IMR-90 (cell line): ENCODE data around the gene MEGF10. TPM values are rescaled to one million over a fixed set of nuclear protein-coding genes. Genes with fewer than 3 reads are reported as not detected.

ENCODE experiments used
- ATAC-seq: fragments of 200-7000 bp; cut with Tn5 transposase; 2 replicates; pipeline ENCODE4 v1.9.1; 2020; ENCODE audit warnings: low read depth, mild to moderate bottlenecking, moderate library complexity
- BruUV-seq: library from RNA; stranded (reverse); fragments of 400-500 nt; replicated peaks from 2 replicates; lab custom pipeline; 2021; lab: Mats Ljungman, UMichigan
- CTCF ChIA-PET: fragments of 300-600 bp; formaldehyde crosslinking; extraction: SDS; loops from one replicate; lab custom pipeline; 2021; ENCODE audit warnings: antibody characterized with exemption; lab: Yijun Ruan, JAX
- POLR2A ChIA-PET: fragments of 300-600 bp; sonication (Branson Sonifier 250); formaldehyde crosslinking; loops from one replicate; lab custom pipeline; 2022; ENCODE audit warnings: antibody characterized with exemption; ENCODE audit not compliant: unreplicated experiment; lab: Charles Lee
- DNase-seq: peaks from one replicate; pipeline ENCODE4 v3.0.0; 2013
- H2AFZ ChIP-seq: replicated peaks from 2 replicates; pipeline ENCODE3; 2013; ENCODE audit warnings: low read length, mild to moderate bottlenecking; ENCODE audit not compliant: poor library complexity
- H2AK5ac ChIP-seq: 2 replicates; pipeline ENCODE4 v1.6.1; 2013; ENCODE audit warnings: low read depth, low read length, inconsistent platforms
- H2AK9ac ChIP-seq: replicated peaks from 2 replicates; pipeline ENCODE3; 2013; ENCODE audit warnings: mild to moderate bottlenecking, low read depth, low read length, moderate library complexity; ENCODE audit not compliant: poor library complexity
- H2BK120ac ChIP-seq: 2 replicates; pipeline ENCODE4 v1.6.1; 2013; ENCODE audit warnings: low read depth, low read length, inconsistent platforms
- H2BK15ac ChIP-seq: 3 replicates; pipeline ENCODE4 v1.6.1; 2013; ENCODE audit warnings: low read depth, low read length, inconsistent platforms
- H2BK20ac ChIP-seq: 2 replicates; pipeline ENCODE4 v1.6.1; 2013; ENCODE audit warnings: low read depth, mild to moderate bottlenecking, inconsistent platforms, low read length, moderate library complexity
- H2BK5ac ChIP-seq: 2 replicates; pipeline ENCODE4 v1.6.1; 2013; ENCODE audit warnings: mild to moderate bottlenecking, low read depth, low read length, inconsistent platforms; ENCODE audit not compliant: poor library complexity, severe bottlenecking
- H3K14ac ChIP-seq: replicated peaks from 2 replicates; pipeline ENCODE4 v1.6.1; 2013; ENCODE audit warnings: low read depth, low read length, inconsistent platforms
- H3K18ac ChIP-seq: 2 replicates; pipeline ENCODE4 v1.6.1; 2013; ENCODE audit warnings: low read depth, low read length, control low read depth
- H3K23ac ChIP-seq: 2 replicates; pipeline ENCODE4 v1.6.1; 2013; ENCODE audit warnings: low read depth, low read length, inconsistent platforms
- H3K27ac ChIP-seq: 2 replicates; pipeline ENCODE4 v1.5.1; 2013; ENCODE audit warnings: mild to moderate bottlenecking, control low read depth, low read length; ENCODE audit not compliant: insufficient read depth
- H3K27me3 ChIP-seq: 2 replicates; pipeline ENCODE4 v1.6.1; 2013; ENCODE audit warnings: low read length; ENCODE audit not compliant: control insufficient read depth, insufficient read depth
- H3K36me3 ChIP-seq: 2 replicates; pipeline ENCODE4 v1.6.1; 2013; ENCODE audit warnings: low read length, mixed read lengths; ENCODE audit not compliant: control insufficient read depth, insufficient read depth
- H3K4ac ChIP-seq: 2 replicates; pipeline ENCODE4 v1.6.1; 2013; ENCODE audit warnings: low read depth, low read length, inconsistent platforms
- H3K4me1 ChIP-seq: 2 replicates; pipeline ENCODE4 v1.6.1; 2013; ENCODE audit warnings: low read length, mixed read lengths; ENCODE audit not compliant: control insufficient read depth, insufficient read depth
- H3K4me2 ChIP-seq: 2 replicates; pipeline ENCODE4 v1.6.1; 2013; ENCODE audit warnings: low read depth, mild to moderate bottlenecking, control low read depth, low read length, moderate library complexity
- H3K4me3 ChIP-seq: 2 replicates; pipeline ENCODE4 v1.5.1; 2013; ENCODE audit warnings: low read depth, mild to moderate bottlenecking, control low read depth, low read length, moderate library complexity; ENCODE audit not compliant: insufficient read depth
- H3K56ac ChIP-seq: 2 replicates; pipeline ENCODE4 v1.6.1; 2013; ENCODE audit warnings: low read length, inconsistent platforms; ENCODE audit not compliant: insufficient read depth; ENCODE audit errors: extremely low read depth
- H3K79me1 ChIP-seq, 2 experiments: 2 replicates each; pipeline ENCODE4 v1.6.1; 2013; ENCODE audit warnings: low read length in 2 of 2, inconsistent platforms in 1 of 2, low read depth in 1 of 2
- H3K9ac ChIP-seq: 2 replicates; pipeline ENCODE4 v1.6.1; 2013; ENCODE audit warnings: low read depth, low read length, control low read depth
- H3K9me1 ChIP-seq: 2 replicates; pipeline ENCODE4 v1.6.1; 2013; ENCODE audit warnings: low read length, inconsistent platforms; ENCODE audit not compliant: insufficient read depth
- H3K9me3 ChIP-seq: 2 replicates; pipeline ENCODE4 v1.6.1; 2013; ENCODE audit warnings: low read length; ENCODE audit not compliant: control insufficient read depth, insufficient read depth
- H4K20me1 ChIP-seq: 2 replicates; pipeline ENCODE4 v1.6.1; 2013; ENCODE audit warnings: low read length, inconsistent platforms; ENCODE audit not compliant: insufficient read depth
- H4K5ac ChIP-seq: 2 replicates; pipeline ENCODE4 v1.6.1; 2013; ENCODE audit warnings: mild to moderate bottlenecking, low read depth, low read length, control low read depth
- H4K8ac ChIP-seq, 2 experiments: 2 replicates each; pipeline ENCODE4 v1.6.1; 2013; ENCODE audit warnings: low read depth in 2 of 2, low read length in 2 of 2, control low read depth in 1 of 2, inconsistent platforms in 1 of 2
- H4K91ac ChIP-seq: 2 replicates; pipeline ENCODE4 v1.6.1; 2013; ENCODE audit warnings: low read depth, low read length, inconsistent platforms; ENCODE audit not compliant: insufficient read depth
- CEBPB ChIP-seq: IDR thresholded peaks from 2 replicates; pipeline ENCODE4 v1.6.1; 2012; ENCODE audit warnings: low read depth, low read length, improper control_type of control experiment
- CHD1 ChIP-seq: IDR thresholded peaks from 2 replicates; pipeline ENCODE4 v1.6.1; 2012; ENCODE audit warnings: low read depth, low read length, improper control_type of control experiment
- ELK1 ChIP-seq: fragments of 150-350 bp; IDR thresholded peaks from 2 replicates; pipeline ENCODE4 v1.6.1; 2016; ENCODE audit warnings: low read depth, mild to moderate bottlenecking, low read length, moderate library complexity, borderline replicate concordance
- NFE2L2 ChIP-seq: fragments of 150-350 bp; IDR thresholded peaks from 2 replicates; pipeline ENCODE4 v1.6.1; 2016; ENCODE audit warnings: low read depth, mild to moderate bottlenecking, low read length
- RAD21 ChIP-seq: IDR thresholded peaks from 2 replicates; pipeline ENCODE4 v1.6.1; 2012; ENCODE audit warnings: low read length, improper control_type of control experiment
- RCOR1 ChIP-seq: IDR thresholded peaks from 2 replicates; pipeline ENCODE4 v1.6.1; 2012; ENCODE audit warnings: mild to moderate bottlenecking, low read length, improper control_type of control experiment; ENCODE audit not compliant: insufficient replicate concordance
- WGBS, 2 experiments: methylation state at CpG; one replicate each; pipeline versions ENCODE4 v1.1.5 to v1.1.7; 2013; ENCODE audit warnings: missing lambda C conversion rate in 2 of 2; ENCODE audit not compliant: insufficient read length in 1 of 2; ENCODE audit errors: extremely low coverage in 2 of 2; 5-methylcytosine and 5-hydroxymethylcytosine counted together
- dilution Hi-C: fragments of 300-500 bp; cut with HindIII; formaldehyde crosslinking; loops from one replicate; pipeline ENCODE4 v1.14.3; 2018; ENCODE audit warnings: low sequenced_read_pairs; ENCODE audit not compliant: unreplicated experiment
- in situ Hi-C: fragments of 300-500 bp; cut with MboI; formaldehyde crosslinking; loops from 3 replicates; pipeline ENCODE4 v1.14.3; 2019; ENCODE audit warnings: low sequenced_read_pairs, inconsistent platforms, mixed read lengths
- intact Hi-C: fragments of 100-400 bp; cut with micrococcal nuclease; formaldehyde crosslinking; loops from 2 replicates; pipeline ENCODE4 v1.10.0; 2022
- polyA plus RNA-seq, 3 experiments: library from polyadenylated mRNA; depleted of rRNA; stranded (reverse); fragments of >200 nt; gene quantifications; 2 replicates each; pipeline ENCODE4 v1.2.3, GENCODE V29; 2012; ENCODE audit warnings: low replicate concordance in 1 of 3
- total RNA-seq: library from RNA; depleted of rRNA; stranded (reverse); fragments of >200 nt; gene quantifications from 2 replicates; pipeline ENCODE4 v1.2.3, GENCODE V29; 2012

Gene MEGF10
- total and polyA plus RNA-seq, 2 of the 4 experiments (the other 2 are of a cell fraction): not detected

GRCh38 chr5:127399068-127399467, 108.5 kb downstream of the MEGF10 start:
- BruUV-seq: no TSS peak
- DNase-seq (no peak), ATAC-seq (no peak)
- intact Hi-C loops: no loop called here
- H2AK5ac ChIP-seq: no peak overlapping the region
- TF ChIP-seq RAD21 (no peak), CEBPB (no peak), NFE2L2 (no peak), ELK1 (no peak), CHD1 (no peak), RCOR1 (no peak)
- no peak overlapping the region for H3K18ac ChIP-seq
- no peaks in the 10 kb centered on the region for H3K79me1 ChIP-seq
- H3K9me1 ChIP-seq: no peaks in the 10 kb centered on the region
- CTCF ChIA-PET: no interaction called here
- no peak overlapping the region for H2BK20ac ChIP-seq
- no peak overlapping the region for H3K4ac ChIP-seq
- H3K36me3 ChIP-seq: no peaks in the 10 kb centered on the region
- no peak overlapping the region for H2BK5ac ChIP-seq
- no peak overlapping the region for H3K4me3 ChIP-seq
- H3K9me3 ChIP-seq: no peaks in the 10 kb centered on the region
- no peaks in the 10 kb centered on the region for H4K20me1 ChIP-seq
- in situ Hi-C loops: no loop called here
- H3K23ac ChIP-seq: no peak overlapping the region
- POLR2A ChIA-PET: no interaction called here
- H3K4me2 ChIP-seq: no peak overlapping the region
- H3K9ac ChIP-seq: no peak overlapping the region
- no peak overlapping the region for H3K27ac ChIP-seq
- no peak overlapping the region for H4K8ac ChIP-seq
- no peak overlapping the region for H2BK15ac ChIP-seq
- dilution Hi-C loops: no loop called here
- no peak overlapping the region for H4K5ac ChIP-seq
- no CpG with 5 or more reads among the region's 1 CpG for WGBS, 2 experiments
- no peaks in the 10 kb centered on the region for H3K4me1 ChIP-seq
- H3K14ac ChIP-seq: no peak overlapping the region
- H3K56ac ChIP-seq: no peak overlapping the region
- no peak overlapping the region for H4K91ac ChIP-seq
- peaks cover 7% of the 10 kb centered on the region for H3K27me3 ChIP-seq
- no peak overlapping the region for H2BK120ac ChIP-seq
- H2AK9ac ChIP-seq: no peak overlapping the region
- H2AFZ ChIP-seq: no peak overlapping the region
